Inferior parietal cortex (tissue), 1 donor: ENCODE results near the gene ZSWIM1.
A peak's percentile ranks its signal among the peaks of the same experiment; 100 is the strongest.

Source experiments
- DNase-seq: peaks from one replicate; pipeline ENCODE4 v3.0.0-alpha.2; 2016; ENCODE audit errors: extremely low spot score

The ZSWIM1 gene

GRCh38 chr20:45908084-45908483 is 27.1 kb downstream of the ZSWIM1 start:
- DNase-seq, result no peak

- DNase-seq, result no peak
These were observed 28.3 kb downstream of the ZSWIM1 start for GRCh38 chr20:45909336-45909808.

GRCh38 chr20:45909817-45910669 is 29.0 kb downstream of the ZSWIM1 start:
- DNase-seq, result no peak

GRCh38 chr20:45910670-45911485 is 29.9 kb downstream of the ZSWIM1 start:
- peak; percentile 85 for DNase-seq

GRCh38 chr20:45911486-45912343 is 30.7 kb downstream of the ZSWIM1 start, which contains the start of gene PLTP:
TSS of gene PLTP (minus strand) at chr20:45912155. CDS start at chr20:45911452, 703 bp downstream.
- DNase-seq, result no peak

- no peak for DNase-seq
These were observed 31.3 kb downstream of the ZSWIM1 start for GRCh38 chr20:45912344-45912682.

- DNase-seq, result no peak
These were observed 32.1 kb downstream of the ZSWIM1 start for GRCh38 chr20:45913116-45913515.

- peak; percentile 51 for DNase-seq
These were observed 36.7 kb downstream of the ZSWIM1 start for GRCh38 chr20:45917790-45918141.

- DNase-seq, result no peak
These were observed 37.2 kb downstream of the ZSWIM1 start for GRCh38 chr20:45918182-45918737.

GRCh38 chr20:45918779-45919537 is 37.9 kb downstream of the ZSWIM1 start:
- DNase-seq, result no peak

- no peak for DNase-seq
These were observed 38.7 kb downstream of the ZSWIM1 start for GRCh38 chr20:45919542-45920399.

- no peak for DNase-seq
These were observed 39.7 kb downstream of the ZSWIM1 start for GRCh38 chr20:45920462-45921336.

- DNase-seq, result no peak
These were observed 40.5 kb downstream of the ZSWIM1 start for GRCh38 chr20:45921337-45922189.

- DNase-seq, result peak; percentile 39
These were observed 43.6 kb downstream of the ZSWIM1 start for GRCh38 chr20:45924391-45925261.

- no peak for DNase-seq
These were observed 44.9 kb downstream of the ZSWIM1 start for GRCh38 chr20:45925821-45926506.

- DNase-seq, result no peak
These were observed 45.7 kb downstream of the ZSWIM1 start for GRCh38 chr20:45926731-45927070.
